Mesendoderm (in vitro differentiated cells): Measurements from ENCODE around the gene LIAS. TPM values are rescaled to one million over a fixed set of nuclear protein-coding genes. Genes with fewer than 3 reads are reported as not detected.

Experiments
- small RNA-seq: library from polyadenylated mRNA; stranded (forward); fragments of <200 nt; extraction: miRNeasy Mini kit (QIAGEN cat#:217004); gene quantifications from one replicate; pipeline ENCODE3, GENCODE V24; 2013; ENCODE audit not compliant: insufficient read depth

LIAS gene

Small RNAs within 50 kb of the gene (small RNA-seq; reads per million reads assigned to genes)
- gene MIR5591 = not detected
- not detected for gene RF00019
